Suppressor macrophage (primary cell): ENCODE data around the gene IMMP2L.
"Not testable (repeated sequence)": the region's sequence is repeated elsewhere in the genome, so short reads cannot be mapped to it uniquely, and the experiment has no call there.

ENCODE experiments used
- DNase-seq, 4 experiments: peaks; one replicate each; pipeline ENCODE4 v3.0.0-alpha.2; 2020 to 2022

The IMMP2L gene

DNA sequence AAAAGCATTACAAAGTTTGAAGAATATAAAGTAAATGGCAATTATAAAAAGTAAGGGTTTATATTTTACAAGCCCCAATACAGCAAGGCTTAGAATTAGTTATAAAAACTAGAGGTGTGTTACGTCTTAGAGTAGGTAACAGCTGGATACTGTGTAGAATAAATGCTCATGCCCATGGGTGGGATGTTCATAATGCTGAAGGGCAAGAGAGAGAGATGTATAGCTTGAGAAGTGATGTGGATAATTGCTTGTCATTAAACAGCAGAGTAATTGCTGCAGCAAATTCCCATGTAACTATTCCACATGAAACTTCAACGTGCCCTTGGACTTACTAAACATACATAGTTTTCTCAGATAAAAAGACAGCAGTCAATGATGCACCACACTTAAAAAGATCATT lies 233.8 kb downstream of the IMMP2L start:
- no peak for DNase-seq

- DNase-seq = no peak
Observed at GRCh38 chr7:111324776-111325175, 237.5 kb downstream of the IMMP2L start.

DNA sequence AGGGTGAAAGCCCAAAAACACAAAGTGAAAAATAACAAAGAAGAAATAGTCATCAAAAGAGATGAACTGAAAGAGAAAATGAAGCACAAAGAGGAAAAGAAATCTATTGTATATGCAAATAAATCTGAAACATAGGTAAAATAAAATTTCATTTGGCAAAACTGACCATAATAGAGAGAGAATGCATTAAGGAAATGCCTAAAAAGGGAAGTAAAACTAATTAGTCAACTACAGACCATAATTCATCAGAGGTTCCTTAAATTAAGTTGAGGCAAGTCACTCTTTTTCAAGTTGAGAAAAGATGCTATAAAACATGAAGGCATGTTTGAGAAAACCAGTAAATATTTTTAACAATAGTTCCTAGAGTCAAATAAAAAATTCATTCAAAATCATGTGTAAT lies 238.1 kb downstream of the IMMP2L start:
- peak in 2 of 4 experiments; percentile 55 to 56 for DNase-seq

DNA sequence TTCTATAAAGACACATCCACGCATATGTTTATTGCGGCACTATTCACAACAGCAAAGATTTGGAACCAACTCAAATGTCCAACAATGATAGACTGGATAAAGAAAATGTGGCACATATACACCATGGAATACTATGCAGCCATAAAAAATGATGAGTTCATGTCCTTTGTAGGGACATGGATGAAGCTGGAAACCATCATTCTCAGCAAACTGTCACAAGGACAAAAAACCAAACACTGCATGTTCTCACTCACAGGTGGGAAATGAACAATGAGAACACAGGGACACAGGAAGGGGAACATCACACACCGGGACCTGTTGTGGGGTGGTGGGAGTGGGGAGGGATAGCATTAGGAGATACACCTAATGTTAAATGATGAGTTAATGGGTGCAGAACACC lies 238.6 kb downstream of the IMMP2L start:
- not testable (repeated sequence) for DNase-seq

- DNase-seq = no peak
Observed at GRCh38 chr7:111320133-111320532, 242.2 kb downstream of the IMMP2L start.

DNA sequence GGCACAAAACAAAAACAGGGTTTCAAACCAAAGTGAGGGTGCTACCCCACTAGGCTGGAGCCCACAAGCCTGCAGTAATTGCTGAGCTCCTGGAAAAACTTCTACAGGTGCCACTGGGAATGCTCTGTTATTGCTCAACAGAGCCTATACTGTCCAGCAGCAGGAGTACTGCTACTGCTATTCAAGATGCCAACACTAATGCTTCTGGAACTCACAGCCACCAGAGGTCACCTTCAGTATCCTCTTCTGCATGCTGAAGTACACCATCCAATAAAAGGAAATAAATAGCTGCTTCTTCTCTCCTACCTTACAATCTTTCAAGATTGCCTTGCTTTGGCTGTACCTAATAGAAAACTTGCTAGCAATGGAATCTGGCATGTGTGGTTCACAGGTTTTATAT lies 249.3 kb downstream of the IMMP2L start:
- DNase-seq = no peak

DNA sequence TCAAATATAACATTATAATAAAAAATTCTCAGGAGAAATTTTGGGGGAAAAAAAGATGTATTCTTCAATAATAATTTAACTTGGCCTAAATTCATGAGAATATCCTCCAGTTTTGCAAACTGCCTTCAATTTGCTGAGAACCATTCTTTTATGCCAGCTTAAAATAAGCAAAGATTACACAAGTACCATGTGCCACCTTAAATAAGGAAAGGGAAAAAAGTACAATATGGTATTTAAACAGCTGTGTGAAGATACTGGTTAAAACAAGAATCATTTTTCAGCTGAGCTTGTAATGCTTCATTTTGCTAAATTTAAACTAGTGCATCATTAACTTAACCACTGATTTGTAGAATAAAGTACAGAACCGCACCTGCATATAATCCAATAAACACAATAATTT lies 253.6 kb downstream of the IMMP2L start:
- no peak for DNase-seq

DNA sequence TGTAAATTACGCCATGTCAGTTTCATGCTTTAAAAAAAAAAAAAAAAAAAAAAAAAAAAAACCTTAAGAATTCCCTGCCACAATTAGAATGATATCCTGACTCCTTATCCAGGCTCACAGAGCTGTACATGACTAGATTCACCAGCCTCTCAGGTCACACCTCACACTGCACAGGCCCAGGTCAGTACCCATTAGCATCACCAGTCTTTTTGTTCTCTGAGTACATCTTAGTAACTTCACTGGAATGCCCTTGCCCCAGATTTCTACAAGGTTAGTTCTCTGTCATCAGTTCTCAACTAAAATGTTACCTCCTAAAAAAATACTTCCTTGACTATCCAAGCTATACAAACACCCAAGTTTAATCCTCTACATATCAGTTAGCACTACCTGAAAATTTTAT lies 260.4 kb downstream of the IMMP2L start:
- no peak for DNase-seq

DNA sequence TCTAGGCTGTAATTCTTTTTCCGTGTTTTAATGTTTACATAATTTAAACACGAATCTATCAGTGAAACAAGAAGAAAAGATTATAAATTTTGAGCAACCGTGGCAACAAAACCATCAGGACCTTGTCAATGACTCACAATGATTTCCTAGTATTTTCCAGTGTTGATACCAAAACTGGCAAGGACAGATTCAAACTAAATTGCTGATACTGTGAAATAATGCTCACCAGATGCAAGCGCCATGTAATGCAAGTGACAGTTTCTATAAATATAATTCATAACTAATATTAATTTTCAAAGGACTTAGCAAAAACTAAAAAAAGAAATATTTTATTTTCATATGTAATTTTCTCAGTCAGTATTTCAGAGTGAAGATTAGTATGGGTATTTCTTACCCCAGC lies 267.8 kb downstream of the IMMP2L start:
- no peak for DNase-seq

GRCh38 chr7:111292026-111292470 lies 270.2 kb downstream of the IMMP2L start:
- no peak for DNase-seq

DNA sequence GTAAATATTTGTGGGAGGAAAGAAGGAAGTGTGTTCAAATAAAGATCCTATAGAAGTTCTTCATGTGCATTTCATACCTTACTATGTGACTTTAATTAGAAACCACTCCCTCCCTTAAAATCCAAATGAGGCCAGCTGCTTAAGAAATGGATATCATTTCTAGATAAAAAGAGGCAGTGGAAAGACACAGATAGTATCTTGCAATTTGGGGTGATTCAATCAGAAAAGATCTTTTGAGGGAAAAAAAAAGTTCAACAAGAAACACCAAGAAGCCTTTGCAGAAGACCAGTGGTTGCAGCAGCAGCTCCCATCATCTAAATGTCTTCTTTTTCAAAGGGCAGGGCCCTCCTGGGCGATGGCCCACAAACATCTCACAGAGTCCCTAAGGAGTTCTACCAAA lies 271.3 kb downstream of the IMMP2L start:
- no peak for DNase-seq

GRCh38 chr7:111290419-111290818 lies 271.9 kb downstream of the IMMP2L start:
- peak in 3 of 4 experiments; percentile 1 to 3 (median 2) for DNase-seq

- DNase-seq = not testable (repeated sequence)
Observed at GRCh38 chr7:111288441-111288840, 273.9 kb downstream of the IMMP2L start.

- no peak for DNase-seq
Observed at GRCh38 chr7:111282626-111283025, 279.7 kb downstream of the IMMP2L start.

DNA sequence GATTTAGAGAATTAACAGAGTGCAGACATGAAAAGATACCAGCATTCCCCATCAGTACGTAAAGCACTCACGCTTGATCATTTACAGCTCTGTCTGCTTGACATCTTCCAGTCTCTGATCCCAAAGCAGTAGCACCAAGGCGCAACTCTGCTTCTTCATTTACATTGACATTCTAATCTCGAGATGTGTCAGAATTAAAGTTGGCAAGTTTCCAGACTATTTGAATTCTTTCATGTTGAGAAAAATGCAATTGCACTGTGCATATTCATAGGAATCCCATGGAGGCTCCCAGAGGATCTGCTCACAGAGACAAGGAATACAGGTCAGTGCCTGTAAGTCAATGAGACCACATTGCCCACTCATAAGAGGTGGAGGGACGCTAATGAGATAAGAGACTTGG lies 287.4 kb downstream of the IMMP2L start:
- DNase-seq = no peak

DNA sequence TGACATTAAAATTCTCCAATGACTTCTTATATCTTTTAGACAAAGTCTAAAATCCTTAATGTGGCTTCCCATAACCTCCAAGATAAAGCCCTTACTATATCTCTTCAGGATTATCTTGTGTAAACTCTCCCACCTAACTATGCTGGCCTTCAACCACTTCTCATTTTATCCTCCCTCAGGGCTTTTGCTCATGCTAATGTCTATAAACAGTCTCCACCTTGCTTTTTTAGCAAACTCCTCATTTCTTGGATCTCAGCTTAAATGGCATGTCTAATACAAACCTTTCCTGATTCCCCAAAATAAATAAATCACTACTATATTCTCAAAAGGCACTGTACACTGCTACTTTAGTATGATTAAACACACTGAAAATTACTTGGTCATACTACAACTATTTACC lies 290.2 kb downstream of the IMMP2L start:
- DNase-seq = no peak

DNA sequence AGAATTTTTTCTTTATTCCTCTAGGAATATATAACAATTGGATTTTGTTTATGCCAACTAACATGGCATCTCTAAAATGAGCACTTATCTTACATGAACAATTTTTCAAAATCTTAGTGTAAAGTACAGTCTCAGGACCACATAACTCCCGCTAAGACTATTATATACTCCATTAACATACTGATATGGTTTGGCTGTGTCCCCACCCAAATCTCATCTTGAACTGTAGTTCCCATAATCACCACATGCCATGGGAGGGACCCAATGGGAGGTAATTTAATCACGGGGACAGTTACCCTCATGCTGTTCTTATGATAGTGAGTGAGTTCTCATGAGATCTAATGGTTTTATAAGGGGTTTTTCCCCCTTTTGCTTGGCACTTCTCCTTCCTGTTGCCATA lies 291.5 kb downstream of the IMMP2L start:
- DNase-seq = peak in 1 of 4 experiments; percentile 3

DNA sequence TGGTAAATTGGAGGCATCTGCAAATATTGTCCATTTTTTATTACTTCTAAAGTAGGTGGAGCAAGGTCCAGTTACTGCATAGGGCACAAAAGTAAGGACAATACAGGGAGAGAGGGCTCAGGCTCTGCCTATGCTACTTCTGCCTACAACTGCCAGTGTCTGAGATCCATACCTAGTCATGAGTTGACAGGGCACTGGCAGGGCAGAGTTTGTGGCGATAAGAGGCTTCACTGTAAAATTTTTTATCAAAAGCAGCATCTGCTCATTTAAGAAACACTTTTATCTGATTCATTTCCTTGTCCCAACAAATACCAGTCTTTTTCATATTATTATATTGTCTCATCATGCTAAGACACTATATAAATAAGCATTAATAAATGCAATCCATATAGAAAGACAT lies 293.4 kb downstream of the IMMP2L start:
- DNase-seq = no peak

DNA sequence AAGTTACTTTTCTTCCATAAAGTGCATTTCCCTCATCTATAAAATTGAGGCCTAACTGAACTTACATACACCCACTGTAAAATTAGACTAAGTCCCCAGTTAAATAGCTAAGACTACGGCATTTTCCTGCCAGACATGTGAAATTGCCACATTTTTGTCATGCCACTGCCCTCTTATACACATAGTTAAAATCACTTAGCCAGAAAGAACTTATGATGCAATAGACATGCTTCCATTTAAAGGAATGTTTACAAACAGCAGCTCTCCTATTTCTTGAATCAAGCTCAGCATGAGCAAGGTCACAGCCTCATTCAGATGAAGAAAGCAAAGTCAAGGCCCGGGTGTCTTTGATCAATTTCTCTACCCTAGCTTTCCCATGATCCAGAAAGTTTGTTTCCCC lies 295.7 kb downstream of the IMMP2L start:
- no peak for DNase-seq

- DNase-seq = no peak
Observed at GRCh38 chr7:111265394-111265793, 296.9 kb downstream of the IMMP2L start.

- DNase-seq = no peak
Observed at GRCh38 chr7:111264981-111265380, 297.3 kb downstream of the IMMP2L start.

GRCh38 chr7:111264111-111264868 lies 298.0 kb downstream of the IMMP2L start:
- DNase-seq = no peak

DNA sequence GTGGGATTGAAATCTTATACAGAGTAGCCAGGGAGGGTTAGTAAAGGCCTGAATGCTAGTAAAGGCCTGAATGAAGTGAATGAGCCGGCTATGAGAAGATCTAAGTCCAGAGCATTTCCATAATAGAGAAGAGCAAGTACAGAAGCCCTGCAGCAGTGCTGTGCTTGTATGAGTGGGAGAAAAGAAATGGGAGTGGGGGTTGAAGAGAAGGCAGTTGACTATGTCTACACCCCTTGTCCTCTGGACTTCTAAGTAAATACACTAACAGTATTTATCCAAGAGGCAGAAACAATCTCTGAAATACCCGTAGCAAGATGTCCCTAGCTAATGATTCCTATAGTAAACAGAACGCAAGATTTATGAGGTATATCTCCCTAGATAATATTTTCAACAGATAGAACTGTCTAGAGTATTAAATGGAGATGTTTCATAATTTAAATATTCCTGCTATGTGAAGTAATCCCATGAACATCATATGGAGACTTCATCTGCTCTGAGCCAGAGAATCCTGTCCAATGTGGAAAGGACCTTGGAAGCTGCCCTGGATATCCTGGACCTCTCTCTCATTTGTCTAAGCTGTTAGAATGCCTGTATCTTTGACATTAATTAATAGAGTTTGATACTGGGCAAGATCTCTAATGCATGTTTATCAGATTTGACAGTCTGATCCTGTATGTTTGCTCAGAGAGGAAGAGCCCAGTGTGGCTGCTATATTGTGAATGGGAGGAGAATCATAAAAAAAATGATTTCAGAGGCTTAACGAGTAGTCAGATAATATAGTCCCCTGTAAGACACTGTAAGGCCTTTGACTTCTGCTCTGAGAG lies 299.8 kb downstream of the IMMP2L start:
- DNase-seq = no peak

DNA sequence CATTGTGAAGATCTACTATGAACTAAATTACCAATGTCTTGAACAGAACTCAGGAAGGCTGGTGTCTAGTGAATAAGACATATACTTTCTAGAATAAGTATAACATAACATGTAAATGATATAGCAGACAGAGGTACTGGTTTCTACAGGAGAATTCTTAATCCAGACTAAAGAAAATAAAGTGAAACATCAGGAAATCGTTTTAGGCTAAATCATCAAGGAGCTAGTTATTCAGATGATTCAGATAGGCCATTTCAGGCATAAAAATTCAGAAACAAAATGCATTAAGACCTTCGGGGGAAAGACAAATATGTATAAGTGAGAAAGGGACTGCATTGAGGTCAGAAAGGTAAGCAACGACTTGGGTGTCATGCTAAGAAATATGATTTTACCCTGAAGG lies 300.8 kb downstream of the IMMP2L start:
- DNase-seq = no peak
